GM18526 (cell line): ENCODE results near the gene VASN.

Experiments used
- POLR2A ChIP-seq: IDR thresholded peaks from 3 replicates; pipeline ENCODE4 v1.6.1; 2011; ENCODE audit not compliant: insufficient read length; ENCODE audit errors: extremely low read depth

Gene VASN

GRCh38 chr16:4390266-4391260 lies 18.9 kb downstream of the VASN start:
- no peak for TF ChIP-seq POLR2A

- TF ChIP-seq POLR2A: no peak
Measured at GRCh38 chr16:4391631-4392381, 20.2 kb downstream of the VASN start.

- no peak for TF ChIP-seq POLR2A
Measured at GRCh38 chr16:4392382-4393239, 21.0 kb downstream of the VASN start.

- no peak for TF ChIP-seq POLR2A
Measured at GRCh38 chr16:4393240-4393600, 21.6 kb downstream of the VASN start.

GRCh38 chr16:4395055-4395726 lies 23.5 kb downstream of the VASN start:
- no peak for TF ChIP-seq POLR2A

GRCh38 chr16:4399001-4399730 lies 27.5 kb downstream of the VASN start:
- no peak for TF ChIP-seq POLR2A

GRCh38 chr16:4401094-4401501 lies 29.4 kb downstream of the VASN start:
- TF ChIP-seq POLR2A: no peak

- no peak for TF ChIP-seq POLR2A
Measured at GRCh38 chr16:4401510-4401909, 29.9 kb downstream of the VASN start.

GRCh38 chr16:4402439-4403132 lies 30.9 kb downstream of the VASN start:
- TF ChIP-seq POLR2A: no peak

GRCh38 chr16:4403133-4403949 lies 31.7 kb downstream of the VASN start:
- TF ChIP-seq POLR2A: no peak

- TF ChIP-seq POLR2A: no peak
Measured at GRCh38 chr16:4404247-4404966, 32.8 kb downstream of the VASN start.

GRCh38 chr16:4404967-4405696 lies 33.5 kb downstream of the VASN start:
- no peak for TF ChIP-seq POLR2A
